GM12873 (cell line): ENCODE data around the gene ACAP2.
A peak's percentile ranks its signal among the peaks of the same experiment; 100 is the strongest.

ENCODE experiments used
- CTCF ChIP-seq: IDR thresholded peaks from 2 replicates; pipeline ENCODE4 v1.5.1; 2012; ENCODE audit warnings: low read depth, mild to moderate bottlenecking, moderate library complexity, low read length, control low read depth; ENCODE audit not compliant: insufficient read depth; ENCODE audit errors: missing control alignments

ACAP2 gene

GRCh38 chr3:195227871-195228270, 214.9 kb downstream of the ACAP2 start:
- no peak for TF ChIP-seq CTCF

- TF ChIP-seq CTCF = peak; percentile 38
Observed at GRCh38 chr3:195226900-195227447, 215.8 kb downstream of the ACAP2 start.

GRCh38 chr3:195226445-195226844, 216.4 kb downstream of the ACAP2 start:
- TF ChIP-seq CTCF = no peak

- no peak for TF ChIP-seq CTCF
Observed at GRCh38 chr3:195224980-195225580, 217.7 kb downstream of the ACAP2 start.
